GM19351 (cell line): ENCODE results near the gene TMPO.
"Not testable (repeated sequence)": the region's sequence is repeated elsewhere in the genome, so short reads cannot be mapped to it uniquely, and the experiment has no call there.

Source experiments
- ATAC-seq: cut with Tn5 transposase; IDR thresholded peaks from one replicate; pipeline ENCODE4 v1.9.1; 2021; ENCODE audit warnings: mild to moderate bottlenecking, moderate library complexity; ENCODE audit not compliant: unreplicated experiment

TMPO gene

GRCh38 chr12:98578392-98578791, 63.0 kb downstream of the TMPO start:
- ATAC-seq = no peak

DNA sequence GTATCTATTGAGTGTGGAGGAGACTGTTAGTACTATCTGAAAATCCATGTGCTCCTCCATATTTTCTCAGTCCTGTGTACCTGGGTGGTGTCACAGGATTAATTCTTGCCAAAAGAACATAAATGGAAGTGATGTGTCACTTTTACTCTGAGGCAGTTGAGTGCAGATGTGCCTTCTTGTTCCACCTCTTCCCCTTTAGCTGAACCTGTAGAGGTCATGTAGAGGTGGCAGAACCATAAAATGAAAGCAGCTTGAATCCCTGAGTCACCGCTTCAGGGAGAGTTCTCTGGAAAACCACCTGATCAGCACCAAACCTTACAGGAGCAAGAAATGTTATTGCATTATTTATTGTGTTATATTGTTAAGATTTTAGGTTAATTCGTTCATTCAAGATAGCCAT, 63.4 kb downstream of the TMPO start:
- ATAC-seq = no peak

DNA sequence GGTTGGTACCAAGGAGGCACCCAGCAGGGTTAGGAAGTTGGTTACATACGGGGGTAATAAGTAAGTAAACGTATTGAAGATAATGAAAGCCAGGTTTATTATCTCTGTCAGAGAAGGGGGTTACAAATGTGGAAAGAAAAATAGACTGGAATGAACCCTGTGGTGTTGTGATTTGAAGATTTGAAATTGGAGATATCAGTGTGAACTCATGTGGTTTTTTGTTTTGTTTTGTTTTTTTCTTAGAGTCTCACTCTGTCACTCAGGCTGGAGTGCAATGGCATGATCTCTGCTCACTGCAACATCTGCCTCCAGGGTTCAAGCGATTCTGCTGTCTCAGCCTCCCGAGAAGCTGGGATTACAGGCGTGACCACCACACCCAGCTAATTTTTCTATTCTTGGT, 64.0 kb downstream of the TMPO start:
- ATAC-seq = no peak

DNA sequence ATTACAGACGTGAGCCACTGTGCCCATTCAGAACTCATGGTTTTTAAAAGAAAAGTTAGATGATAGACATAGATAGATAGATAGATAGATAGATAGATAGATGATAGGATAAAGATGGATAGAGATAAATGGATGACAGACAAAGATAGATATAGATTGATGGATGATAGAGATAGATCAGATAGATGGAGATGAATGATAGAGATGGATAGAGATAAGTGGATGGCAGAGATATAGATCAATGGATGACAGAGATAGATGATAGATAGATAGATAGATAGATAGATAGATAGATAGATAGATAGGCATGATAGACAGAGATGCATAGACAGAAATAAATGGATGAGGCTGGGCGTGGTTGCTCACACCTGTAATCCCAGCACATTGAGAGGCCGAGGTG, 64.4 kb downstream of the TMPO start:
- ATAC-seq = no peak

GRCh38 chr12:98580695-98581094, 65.3 kb downstream of the TMPO start:
- no peak for ATAC-seq

GRCh38 chr12:98581101-98581500, 65.7 kb downstream of the TMPO start:
- no peak for ATAC-seq

DNA sequence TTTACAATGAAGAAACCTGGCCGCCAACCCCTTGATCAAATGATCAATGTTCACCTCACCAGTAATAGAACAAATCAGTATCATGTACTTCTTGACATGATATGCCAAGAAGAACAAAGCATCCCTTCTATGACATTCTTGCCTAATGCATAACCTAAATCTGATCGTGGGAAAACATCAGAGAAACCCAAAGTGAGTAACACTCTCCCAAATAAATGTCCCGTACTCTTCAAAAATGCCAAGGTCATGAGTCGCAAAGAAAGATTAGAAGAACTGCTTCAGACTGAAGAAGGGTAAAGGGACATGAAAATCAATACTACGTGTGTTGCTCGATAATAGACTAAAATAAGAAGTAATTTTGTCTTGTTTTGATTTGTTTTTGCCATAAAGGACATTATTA, 66.7 kb downstream of the TMPO start:
- ATAC-seq = no peak

DNA sequence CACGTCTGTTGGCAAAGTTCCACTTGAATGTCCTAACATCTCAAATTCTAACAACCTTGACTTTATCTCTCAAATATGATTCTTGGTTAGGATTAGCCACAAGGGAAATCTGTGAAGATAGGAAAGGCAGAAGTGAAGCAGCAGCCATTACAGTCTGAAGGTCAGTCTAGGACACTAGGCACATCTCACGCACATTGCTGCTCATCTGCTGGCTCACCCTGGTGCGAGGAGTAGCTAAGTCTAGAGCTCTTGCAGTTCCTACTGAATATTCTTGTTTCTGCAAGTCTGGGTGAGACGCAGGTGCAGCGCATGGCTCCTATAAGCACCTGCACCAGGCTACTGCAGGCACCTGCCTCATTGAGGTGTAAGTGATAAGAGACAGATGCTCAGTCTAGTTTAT, 71.7 kb downstream of the TMPO start:
- ATAC-seq = no peak

DNA sequence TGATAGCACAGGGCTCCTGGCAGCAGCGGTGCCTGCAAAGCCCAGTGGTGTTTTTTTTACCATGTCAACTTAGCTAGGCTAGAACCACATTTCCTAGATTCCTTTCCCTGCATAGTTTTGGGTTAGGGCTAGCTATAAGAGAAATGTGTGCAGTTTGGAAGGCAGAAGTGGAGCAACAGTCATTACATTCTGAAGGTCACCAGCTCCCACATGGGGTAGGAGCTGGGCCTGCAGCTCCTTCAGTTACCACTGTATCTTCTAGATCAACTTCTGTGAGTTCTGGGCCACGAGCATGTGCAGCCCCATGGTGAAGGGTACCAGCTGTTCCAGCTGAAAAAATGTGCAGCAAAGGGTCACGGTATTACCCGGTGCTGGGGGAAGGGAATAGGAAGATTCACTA, 75.8 kb downstream of the TMPO start:
- ATAC-seq = no peak

DNA sequence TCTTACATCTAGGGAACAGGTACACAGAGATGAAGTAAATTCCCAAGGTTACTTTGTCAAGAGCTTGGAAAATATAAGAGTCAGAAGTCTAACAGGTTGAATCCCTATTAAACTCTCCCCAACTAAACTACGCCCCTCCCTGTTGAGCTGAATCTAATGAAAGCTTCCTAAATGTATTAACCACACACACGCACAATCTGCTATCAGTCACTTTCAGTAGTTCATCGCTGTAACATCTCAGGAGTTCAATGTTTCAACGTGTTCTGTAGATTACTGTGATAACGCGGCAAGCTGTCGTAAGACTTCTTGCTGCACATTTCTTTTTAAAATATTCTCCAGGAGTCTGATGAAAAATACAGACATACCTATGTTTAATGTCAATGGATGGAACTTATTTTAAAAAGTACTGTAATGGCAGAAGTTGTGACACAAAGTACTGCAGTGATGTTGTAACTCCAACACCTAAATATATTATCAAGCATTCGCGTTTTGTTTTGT, 77.5 kb downstream of the TMPO start:
- no peak for ATAC-seq

DNA sequence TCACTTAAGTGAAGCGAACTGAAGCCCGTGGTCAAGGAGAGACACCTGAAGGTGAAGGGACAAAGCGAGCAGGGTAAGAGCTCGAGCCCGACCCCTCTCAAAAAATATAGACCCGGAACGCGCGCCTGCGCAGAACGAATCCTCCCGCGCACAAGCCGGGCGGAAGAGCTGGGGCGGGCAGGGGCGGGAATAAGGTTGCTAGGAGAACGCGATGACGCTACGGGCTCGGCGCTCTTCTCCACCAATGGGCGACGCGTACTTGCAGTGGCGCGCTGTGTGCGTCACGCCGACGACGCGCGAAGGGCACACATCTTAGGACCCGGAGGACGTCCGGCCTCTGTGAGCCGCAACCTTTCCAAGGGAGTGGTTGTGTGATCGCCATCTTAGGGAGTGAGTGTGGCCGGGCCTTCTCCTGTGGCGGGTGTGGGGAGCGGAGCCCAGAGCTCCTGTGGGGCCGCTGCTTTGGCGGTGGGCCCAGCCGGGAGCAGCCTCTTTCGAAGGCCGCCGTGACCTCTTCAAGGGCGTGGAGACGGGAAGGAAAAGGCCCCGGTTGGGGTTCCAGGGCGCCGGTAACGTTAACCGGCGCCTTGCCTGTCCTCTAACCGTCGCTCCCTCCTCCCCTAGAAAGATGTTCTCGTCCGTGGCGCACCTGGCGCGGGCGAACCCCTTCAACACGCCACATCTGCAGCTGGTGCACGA, 78.1 kb downstream of the TMPO start, which contains the start of gene SLC25A3:
Gene SLC25A3, plus strand, starts transcription at position 336 of the 699 bp plus-strand sequence. Its CDS starts 293 bp downstream, at position 629.
- peak; percentile 98 for ATAC-seq

- peak; percentile 6 for ATAC-seq
Measured at GRCh38 chr12:98594050-98594835, 78.9 kb downstream of the TMPO start.

- ATAC-seq = no peak
Measured at GRCh38 chr12:98595243-98595988, 80.0 kb downstream of the TMPO start.

DNA sequence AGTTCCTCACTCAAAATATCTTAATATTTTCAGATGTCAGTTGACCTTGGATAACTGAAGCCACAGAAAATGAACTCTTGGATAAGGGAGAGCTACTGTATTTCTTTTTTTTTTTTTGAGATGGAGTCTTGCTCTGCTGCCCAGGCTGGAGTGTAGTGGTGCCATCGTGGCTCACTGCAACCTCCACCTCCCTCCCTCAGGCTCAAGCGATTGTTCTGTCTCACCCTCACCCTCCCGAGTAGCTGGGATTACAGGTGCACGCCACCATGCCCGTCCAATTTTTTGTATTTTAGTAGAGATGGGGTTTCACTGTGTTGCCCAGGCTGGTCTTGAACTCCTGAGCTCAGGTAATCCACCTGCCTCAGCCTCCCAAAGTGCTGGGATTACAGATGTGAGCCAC, 81.9 kb downstream of the TMPO start:
- ATAC-seq = not testable (repeated sequence)
